Ishikawa (cell line): ENCODE data around the gene NUMB.

Experiments
- CEBPB ChIP-seq: IDR thresholded peaks from 2 replicates; pipeline ENCODE4 v1.6.1; 2012
- CREB1 ChIP-seq: IDR thresholded peaks from 2 replicates; pipeline ENCODE4 v1.6.1; 2012; ENCODE audit warnings: low read depth
- FOXM1 ChIP-seq: IDR thresholded peaks from 2 replicates; pipeline ENCODE4 v1.6.1; 2012; ENCODE audit warnings: low read depth, borderline replicate concordance
- NFIC ChIP-seq: IDR thresholded peaks from 2 replicates; pipeline ENCODE4 v1.6.1; 2012
- RAD21 ChIP-seq: IDR thresholded peaks from 2 replicates; pipeline ENCODE4 v1.6.1; 2012; ENCODE audit warnings: low read depth
- REST ChIP-seq: IDR thresholded peaks from 2 replicates; pipeline ENCODE4 v1.6.1; 2012; ENCODE audit warnings: low read depth, mild to moderate bottlenecking
- TEAD4 ChIP-seq: IDR thresholded peaks from 2 replicates; pipeline ENCODE4 v1.6.1; 2012
- USF1 ChIP-seq: IDR thresholded peaks from 2 replicates; pipeline ENCODE4 v1.6.1; 2012
- YY1 ChIP-seq: IDR thresholded peaks from 2 replicates; pipeline ENCODE4 v1.6.1; 2012; ENCODE audit warnings: low read depth

- TF ChIP-seq TEAD4 (no peak), CEBPB (no peak), FOXM1 (no peak), RAD21 (no peak), REST (no peak), USF1 (no peak), CREB1 (no peak), NFIC (no peak), YY1 (no peak)
Observed at GRCh38 chr14:73383356-73383755, 75.0 kb downstream of the NUMB start.
